HUES6 (cell line): ENCODE measurements around the gene CCDC33.

Experiments
- H3K27ac ChIP-seq: 2 replicates; pipeline ENCODE4 v1.7.0; 2013; ENCODE audit warnings: low read depth, mild to moderate bottlenecking, low read length, inconsistent platforms
- H3K27me3 ChIP-seq: 2 replicates; pipeline ENCODE4 v1.6.1; 2013; ENCODE audit warnings: low read length; ENCODE audit not compliant: control insufficient read depth, insufficient read depth
- H3K36me3 ChIP-seq: 2 replicates; pipeline ENCODE4 v1.6.1; 2013; ENCODE audit warnings: low read length; ENCODE audit not compliant: control insufficient read depth, insufficient read depth
- H3K4me1 ChIP-seq: 2 replicates; pipeline ENCODE4 v1.6.1; 2013; ENCODE audit warnings: low read length; ENCODE audit not compliant: control insufficient read depth, insufficient read depth
- H3K4me3 ChIP-seq: 2 replicates; pipeline ENCODE4 v1.5.1; 2013; ENCODE audit warnings: low read depth, low read length
- H3K9ac ChIP-seq: one replicate; pipeline ENCODE4 v1.6.1; 2013; ENCODE audit warnings: mild to moderate bottlenecking, low read length
- H3K9me3 ChIP-seq: 2 replicates; pipeline ENCODE4 v1.6.1; 2013; ENCODE audit warnings: low read depth, low read length; ENCODE audit not compliant: control insufficient read depth, insufficient read depth

CCDC33 gene

GRCh38 chr15:74316141-74316540 is 80.0 kb downstream of the CCDC33 start:
- H3K9me3 ChIP-seq: peaks cover 2% of the 10 kb centered on the region; the same call in 1 of the 2 replicates
- H3K36me3 ChIP-seq: no peaks in the 10 kb centered on the region
- H3K4me3 ChIP-seq: no peak overlapping the region
- H3K27ac ChIP-seq: no peak overlapping the region
- no peaks in the 10 kb centered on the region for H3K27me3 ChIP-seq
- H3K9ac ChIP-seq: no peak overlapping the region
- H3K4me1 ChIP-seq: peaks cover 52% of the 10 kb centered on the region

- Histone ChIP-seq H3K4me1 (peaks cover 38% of the 10 kb centered on the region), H3K27me3 (no peaks in the 10 kb centered on the region), H3K4me3 (no peak overlapping the region), H3K36me3 (no peaks in the 10 kb centered on the region), H3K9ac (no peak overlapping the region), H3K9me3 (peaks cover 2% of the 10 kb centered on the region; the same call in 1 of the 2 replicates), H3K27ac (no peak overlapping the region)
Observed at GRCh38 chr15:74317820-74318375, 81.8 kb downstream of the CCDC33 start.

GRCh38 chr15:74318376-74319137 is 82.4 kb downstream of the CCDC33 start:
- Histone ChIP-seq H3K4me1 (peaks cover 38% of the 10 kb centered on the region), H3K36me3 (no peaks in the 10 kb centered on the region), H3K9ac (no peak overlapping the region)

GRCh38 chr15:74319138-74319460 is 83.0 kb downstream of the CCDC33 start:
- Histone ChIP-seq H3K9me3 (peaks cover 2% of the 10 kb centered on the region; the same call in 1 of the 2 replicates), H3K4me3 (no peak overlapping the region), H3K36me3 (no peaks in the 10 kb centered on the region), H3K27me3 (no peaks in the 10 kb centered on the region), H3K4me1 (peaks cover 38% of the 10 kb centered on the region), H3K27ac (no peak overlapping the region), H3K9ac (no peak overlapping the region)

More at GRCh38 chr15:74318376-74319137, 82.4 kb downstream of the CCDC33 start:
- H3K9me3 ChIP-seq: peaks cover 2% of the 10 kb centered on the region; the same call in 1 of the 2 replicates
- H3K27ac ChIP-seq: no peak overlapping the region
- H3K27me3 ChIP-seq: no peaks in the 10 kb centered on the region
- no peak overlapping the region for H3K4me3 ChIP-seq

GRCh38 chr15:74319596-74320351 is 83.6 kb downstream of the CCDC33 start:
- Histone ChIP-seq H3K36me3 (no peaks in the 10 kb centered on the region), H3K4me3 (no peak overlapping the region), H3K27ac (no peak overlapping the region; the same call in 1 of the 2 replicates), H3K9ac (no peak overlapping the region), H3K4me1 (peaks cover 35% of the 10 kb centered on the region), H3K9me3 (peaks cover 2% of the 10 kb centered on the region; the same call in 1 of the 2 replicates), H3K27me3 (no peaks in the 10 kb centered on the region)

- Histone ChIP-seq H3K9ac (no peak overlapping the region), H3K4me3 (no peak overlapping the region), H3K36me3 (no peaks in the 10 kb centered on the region), H3K4me1 (peaks cover 26% of the 10 kb centered on the region), H3K27ac (no peak overlapping the region), H3K9me3 (peaks cover 2% of the 10 kb centered on the region; the same call in 1 of the 2 replicates), H3K27me3 (no peaks in the 10 kb centered on the region)
Observed at GRCh38 chr15:74320352-74321247, 84.5 kb downstream of the CCDC33 start.

- Histone ChIP-seq H3K4me1 (peaks cover 27% of the 10 kb centered on the region), H3K9me3 (peaks cover 2% of the 10 kb centered on the region; the same call in 1 of the 2 replicates), H3K27me3 (no peaks in the 10 kb centered on the region), H3K4me3 (no peak overlapping the region), H3K36me3 (no peaks in the 10 kb centered on the region), H3K9ac (no peak overlapping the region), H3K27ac (no peak overlapping the region)
Observed at GRCh38 chr15:74322558-74323180, 86.5 kb downstream of the CCDC33 start.

- Histone ChIP-seq H3K9ac (no peak overlapping the region), H3K4me3 (no peak overlapping the region), H3K27ac (no peak overlapping the region), H3K4me1 (peaks cover 22% of the 10 kb centered on the region), H3K27me3 (no peaks in the 10 kb centered on the region), H3K36me3 (no peaks in the 10 kb centered on the region), H3K9me3 (peaks cover 2% of the 10 kb centered on the region; the same call in 1 of the 2 replicates)
Observed at GRCh38 chr15:74324714-74325113, 88.6 kb downstream of the CCDC33 start.

GRCh38 chr15:74326746-74327145 is 90.6 kb downstream of the CCDC33 start:
- H3K36me3 ChIP-seq: no peaks in the 10 kb centered on the region
- H3K9ac ChIP-seq: no peak overlapping the region
- H3K4me1 ChIP-seq: peaks cover 17% of the 10 kb centered on the region
- H3K27me3 ChIP-seq: no peaks in the 10 kb centered on the region
- no peak overlapping the region for H3K27ac ChIP-seq
- no peak overlapping the region for H3K4me3 ChIP-seq
- no peaks in the 10 kb centered on the region for H3K9me3 ChIP-seq

- H3K9me3 ChIP-seq: no peaks in the 10 kb centered on the region
Observed at GRCh38 chr15:74327756-74328155, 91.6 kb downstream of the CCDC33 start.

More at GRCh38 chr15:74327756-74328155, 91.6 kb downstream of the CCDC33 start:
- Histone ChIP-seq H3K27ac (no peak overlapping the region), H3K27me3 (no peaks in the 10 kb centered on the region), H3K36me3 (no peaks in the 10 kb centered on the region), H3K4me3 (no peak overlapping the region), H3K4me1 (peaks cover 17% of the 10 kb centered on the region), H3K9ac (no peak overlapping the region)
